ENCODE data around the gene BASP1. TPM values are rescaled to one million over a fixed set of nuclear protein-coding genes. Genes with fewer than 3 reads are reported as not detected.

BASP1 gene
- total RNA-seq, 4 donors from 2014 or later: 10.1 to 29.6 (median 23.0) TPM

DNA sequence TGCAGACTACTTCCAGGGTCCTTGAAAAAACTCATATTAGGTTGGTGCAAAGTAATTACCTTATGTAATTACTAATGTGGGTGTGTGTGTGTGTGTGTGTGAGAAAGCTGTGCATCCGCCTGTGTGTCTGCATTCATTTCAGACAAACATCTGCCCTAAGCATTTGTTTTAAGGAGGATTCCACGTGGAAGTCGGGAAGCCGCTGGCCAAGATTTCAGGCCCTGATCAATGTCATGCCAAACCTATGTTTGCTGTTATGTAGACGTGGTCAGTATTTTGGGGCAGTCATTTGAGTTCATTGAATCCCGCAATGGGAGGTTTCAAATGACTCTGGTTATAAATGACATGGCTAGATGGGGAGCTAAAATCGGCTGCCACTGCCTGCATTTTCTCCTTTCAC lies 33.6 kb upstream of the BASP1 start:
- no peak for DNase-seq
- TF ChIP-seq, protein P1, sequence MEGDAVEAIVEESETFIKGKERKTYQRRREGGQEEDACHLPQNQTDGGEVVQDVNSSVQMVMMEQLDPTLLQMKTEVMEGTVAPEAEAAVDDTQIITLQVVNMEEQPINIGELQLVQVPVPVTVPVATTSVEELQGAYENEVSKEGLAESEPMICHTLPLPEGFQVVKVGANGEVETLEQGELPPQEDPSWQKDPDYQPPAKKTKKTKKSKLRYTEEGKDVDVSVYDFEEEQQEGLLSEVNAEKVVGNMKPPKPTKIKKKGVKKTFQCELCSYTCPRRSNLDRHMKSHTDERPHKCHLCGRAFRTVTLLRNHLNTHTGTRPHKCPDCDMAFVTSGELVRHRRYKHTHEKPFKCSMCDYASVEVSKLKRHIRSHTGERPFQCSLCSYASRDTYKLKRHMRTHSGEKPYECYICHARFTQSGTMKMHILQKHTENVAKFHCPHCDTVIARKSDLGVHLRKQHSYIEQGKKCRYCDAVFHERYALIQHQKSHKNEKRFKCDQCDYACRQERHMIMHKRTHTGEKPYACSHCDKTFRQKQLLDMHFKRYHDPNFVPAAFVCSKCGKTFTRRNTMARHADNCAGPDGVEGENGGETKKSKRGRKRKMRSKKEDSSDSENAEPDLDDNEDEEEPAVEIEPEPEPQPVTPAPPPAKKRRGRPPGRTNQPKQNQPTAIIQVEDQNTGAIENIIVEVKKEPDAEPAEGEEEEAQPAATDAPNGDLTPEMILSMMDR (IDR thresholded peaks at IDR 0.05): no peak
- Histone ChIP-seq H3K4me3 (replicated peaks in 1 of 3) (no peak overlapping the region), H3K27me3 (no peaks in the 10 kb centered on the region), H3K9me3 (no peaks in the 10 kb centered on the region), H3K36me3 (no peaks in the 10 kb centered on the region), H3K27ac (no peak overlapping the region), H3K4me1 (peaks cover under 1 to 9% of the 10 kb centered on the region in 2 donors)
- intact Hi-C loops (cut with DNase I): loop anchor here (10.0 kb wide), 1 partner anchor 249 kb away; the partner anchor contains the start of gene MYO10
- 96% methylated on average over 7 of the region's 7 CpGs for WGBS, 2 donors

DNA sequence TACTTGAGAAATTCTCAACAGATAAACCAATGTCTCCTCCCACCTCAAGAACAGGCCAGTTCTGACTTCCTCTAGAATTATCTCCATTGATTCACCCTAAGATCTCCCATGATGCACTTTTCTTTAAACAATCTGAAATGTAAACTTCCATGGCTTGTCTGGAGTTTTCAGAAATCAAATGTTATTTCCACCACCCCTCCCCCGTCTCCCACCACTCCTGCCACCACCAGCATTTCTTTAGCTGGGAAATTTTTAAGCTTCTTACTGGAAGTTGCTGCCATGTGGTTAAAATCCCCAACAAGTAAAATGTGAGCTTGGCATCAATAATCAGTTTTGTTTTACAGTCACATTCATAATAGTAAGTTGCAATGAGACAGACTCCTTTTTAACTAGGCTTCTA lies 32.8 kb upstream of the BASP1 start:
- WGBS, 2 donors: 89 to 100% methylated on average over 1 of the region's 1 CpG

DNA sequence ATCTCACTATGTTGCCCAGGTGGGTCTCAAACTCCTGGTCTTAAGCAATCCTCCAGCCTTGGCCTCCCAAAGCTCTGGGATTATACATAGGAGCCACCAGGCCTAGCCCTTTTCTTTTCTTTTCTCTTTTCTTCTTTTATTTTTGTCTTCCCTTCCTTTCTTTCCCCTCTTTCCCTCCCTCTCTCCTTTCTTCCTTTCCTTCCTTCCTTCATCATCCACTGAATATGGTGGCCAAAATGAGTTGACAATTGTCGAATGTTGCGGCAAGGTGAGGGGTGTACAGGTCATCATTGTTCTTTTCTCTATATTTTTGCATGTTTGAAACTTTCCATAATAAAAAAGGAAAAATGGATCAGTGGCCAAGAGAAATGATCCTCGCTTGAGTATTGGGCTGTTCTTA lies 32.1 kb upstream of the BASP1 start:
- intact Hi-C loops (cut with DNase I): loop anchor here (5.0 to 10.0 kb wide), 2 partner anchors 251 to 393 kb away; partner anchors contain the start of gene MYO10
- H3K27me3 ChIP-seq: no peaks in the 10 kb centered on the region
- DNase-seq: no peak
- TF ChIP-seq, protein P1 (IDR thresholded peaks at IDR 0.05): no peak
- TF ChIP-seq POLR2A (IDR thresholded peaks at IDR 0.05): no peak
- 90 to 94% methylated on average over 3 of the region's 3 CpGs for WGBS, 2 donors
- no peak overlapping the region for H3K4me3 ChIP-seq (replicated peaks in 1 of 3)
- H3K4me1 ChIP-seq: peaks cover 5 to 22% of the 10 kb centered on the region in 2 donors
- no peaks in the 10 kb centered on the region for H3K36me3 ChIP-seq
- no peak overlapping the region for H3K27ac ChIP-seq
- no peaks in the 10 kb centered on the region for H3K9me3 ChIP-seq

More for the DNA sequence above, 32.8 kb upstream of the BASP1 start:
- intact Hi-C loops (cut with DNase I): loop anchor here (10.0 kb wide), 1 partner anchor 250 kb away; the partner anchor contains the start of gene MYO10
- H3K4me3 ChIP-seq (replicated peaks in 1 of 3): no peak overlapping the region
- H3K4me1 ChIP-seq: peaks cover 0 to 16% of the 10 kb centered on the region in 2 donors
- H3K27me3 ChIP-seq: no peaks in the 10 kb centered on the region
- no peaks in the 10 kb centered on the region for H3K36me3 ChIP-seq
- no peak overlapping the region for H3K27ac ChIP-seq
- no peaks in the 10 kb centered on the region for H3K9me3 ChIP-seq
- DNase-seq: no peak
- TF ChIP-seq, protein P1 (IDR thresholded peaks at IDR 0.05): no peak
- TF ChIP-seq POLR2A (IDR thresholded peaks at IDR 0.05): no peak

DNA sequence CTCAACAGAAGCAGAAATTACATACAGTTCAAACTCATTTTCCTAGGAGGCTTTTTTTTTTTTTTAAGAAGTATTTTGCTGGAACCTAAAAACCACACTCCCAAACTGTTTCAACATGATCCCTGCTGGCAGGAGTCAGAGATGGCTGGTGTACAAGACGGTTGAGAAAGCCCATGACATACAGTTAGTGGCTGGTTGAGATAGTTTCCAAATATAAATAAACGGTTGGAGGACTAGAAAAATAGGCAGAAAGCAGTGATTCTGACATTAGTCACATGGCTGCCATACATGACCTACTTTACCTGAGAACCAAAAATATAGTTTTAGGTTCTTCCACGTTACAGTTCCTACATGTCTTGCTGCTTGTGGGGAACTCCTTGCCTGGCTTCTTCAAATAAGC lies 31.7 kb upstream of the BASP1 start:
- no peaks in the 10 kb centered on the region for H3K27me3 ChIP-seq
- no peak overlapping the region for H3K4me3 ChIP-seq (replicated peaks in 1 of 3)
- peak; percentile 21 to 27 for DNase-seq
- H3K9me3 ChIP-seq: no peaks in the 10 kb centered on the region
- intact Hi-C loops (cut with DNase I): loop anchor here (5.0 to 10.0 kb wide), 2 partner anchors 251 to 393 kb away; partner anchors contain the start of gene MYO10
- H3K4me1 ChIP-seq: peaks cover 8 to 25% of the 10 kb centered on the region in 2 donors
- H3K36me3 ChIP-seq: no peaks in the 10 kb centered on the region
- H3K27ac ChIP-seq: no peak overlapping the region
- WGBS, 2 donors: 58 to 67% methylated on average over 3 of the region's 3 CpGs
- TF ChIP-seq, protein P1 (IDR thresholded peaks at IDR 0.05): no peak
- TF ChIP-seq POLR2A (IDR thresholded peaks at IDR 0.05): no peak

DNA sequence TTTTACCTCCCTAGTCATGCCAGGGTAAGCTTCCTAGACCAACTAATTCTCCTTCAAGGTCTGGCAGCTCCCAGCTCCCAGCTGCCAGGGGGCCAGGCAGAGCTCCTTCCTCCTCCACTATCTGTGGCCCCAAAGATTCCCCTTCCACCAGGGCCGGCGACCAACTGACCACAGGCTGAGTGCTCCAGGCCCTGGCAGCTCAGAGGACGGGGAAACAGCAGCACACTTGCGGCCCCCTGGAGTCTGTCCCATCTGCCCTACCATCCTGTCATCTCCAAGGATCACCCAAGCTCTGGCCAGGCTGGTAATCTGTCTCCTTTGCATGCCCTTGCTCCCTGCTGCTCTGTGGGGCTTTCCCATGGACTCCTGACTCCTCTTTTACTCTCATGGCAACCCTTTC lies 31.2 kb upstream of the BASP1 start:
- TF ChIP-seq, protein P1 (IDR thresholded peaks at IDR 0.05): no peak
- TF ChIP-seq POLR2A (IDR thresholded peaks at IDR 0.05): no peak
- Histone ChIP-seq H3K27ac (no peak overlapping the region), H3K4me3 (replicated peaks in 1 of 3) (no peak overlapping the region), H3K27me3 (no peaks in the 10 kb centered on the region), H3K9me3 (no peaks in the 10 kb centered on the region), H3K4me1 (peaks cover 13 to 30% of the 10 kb centered on the region in 2 donors), H3K36me3 (no peaks in the 10 kb centered on the region)
- 92 to 94% methylated on average over 4 of the region's 4 CpGs for WGBS, 2 donors
- no peak for DNase-seq
- intact Hi-C loops (cut with DNase I): loop anchor here (5.0 to 10.0 kb wide), 2 partner anchors 251 to 394 kb away; partner anchors contain the start of gene MYO10
